ENCODE data around the gene SRMS. TPM values are rescaled to one million over a fixed set of nuclear protein-coding genes. Genes with fewer than 3 reads are reported as not detected.

Gene SRMS
- total RNA-seq, 1 experiment from 2014 or later = 3.2 TPM

DNA sequence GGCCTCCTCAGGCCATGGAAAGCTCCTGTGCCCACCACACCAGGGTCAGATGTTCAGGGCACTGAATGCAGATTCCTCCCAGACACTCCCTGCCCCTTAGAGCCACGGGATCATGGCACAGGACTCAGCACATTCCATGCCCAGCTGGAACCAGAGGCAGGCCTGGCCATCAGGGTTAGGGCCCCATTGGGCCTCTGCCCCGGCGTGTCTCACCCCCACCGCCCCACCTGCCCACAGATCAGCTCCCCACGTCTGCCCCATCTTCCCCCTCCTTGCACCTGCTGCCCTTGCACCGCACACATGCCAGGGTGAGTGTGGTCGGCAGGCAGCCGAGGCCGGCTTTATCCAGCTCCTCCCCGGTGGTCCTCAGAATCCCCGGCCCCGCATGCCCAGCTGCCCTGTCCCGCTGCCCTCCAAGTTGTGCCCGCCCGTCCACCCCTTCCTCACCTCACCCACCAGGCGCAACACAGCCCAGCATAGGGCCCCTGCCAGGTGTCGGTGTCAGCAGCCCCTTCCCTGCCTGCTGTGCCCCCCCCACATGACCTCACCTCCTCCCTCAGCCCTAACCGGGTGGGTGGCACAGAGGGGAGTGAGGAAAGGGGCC is 2.2 kb upstream of the SRMS start:
- no peaks in the 10 kb centered on the region for H3K36me3 ChIP-seq (ENCODE audit: control insufficient read depth in 1 of 2, insufficient read depth in 2 of 2, low read length in 2 of 2)
- POLR2A ChIA-PET = no interaction called here
- no peak for TF ChIP-seq SP1 (IDR thresholded peaks at IDR 0.05; ENCODE audit: low read depth)
- TF ChIP-seq RAD21 (IDR thresholded peaks at IDR 0.05; ENCODE audit: low read depth) = no peak
- TF ChIP-seq ZFX (IDR thresholded peaks at IDR 0.05) = no peak
- no peak for TF ChIP-seq SRF (IDR thresholded peaks at IDR 0.05; ENCODE audit: low read depth)
- TF ChIP-seq EGR1 (IDR thresholded peaks at IDR 0.05; ENCODE audit: low read depth) = no peak
- TF ChIP-seq POLR2AphosphoS5 (IDR thresholded peaks at IDR 0.05; ENCODE audit: low read depth, low read length) = no peak
- TF ChIP-seq, protein P1, sequence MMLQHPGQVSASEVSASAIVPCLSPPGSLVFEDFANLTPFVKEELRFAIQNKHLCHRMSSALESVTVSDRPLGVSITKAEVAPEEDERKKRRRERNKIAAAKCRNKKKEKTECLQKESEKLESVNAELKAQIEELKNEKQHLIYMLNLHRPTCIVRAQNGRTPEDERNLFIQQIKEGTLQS (IDR thresholded peaks at IDR 0.05) = no peak
- no peak for TF ChIP-seq CBX3 (IDR thresholded peaks at IDR 0.05; ENCODE audit: low read depth)
- no peak for TF ChIP-seq FOSL1 (IDR thresholded peaks at IDR 0.05; ENCODE audit: low read depth)
- TF ChIP-seq, protein P2, sequence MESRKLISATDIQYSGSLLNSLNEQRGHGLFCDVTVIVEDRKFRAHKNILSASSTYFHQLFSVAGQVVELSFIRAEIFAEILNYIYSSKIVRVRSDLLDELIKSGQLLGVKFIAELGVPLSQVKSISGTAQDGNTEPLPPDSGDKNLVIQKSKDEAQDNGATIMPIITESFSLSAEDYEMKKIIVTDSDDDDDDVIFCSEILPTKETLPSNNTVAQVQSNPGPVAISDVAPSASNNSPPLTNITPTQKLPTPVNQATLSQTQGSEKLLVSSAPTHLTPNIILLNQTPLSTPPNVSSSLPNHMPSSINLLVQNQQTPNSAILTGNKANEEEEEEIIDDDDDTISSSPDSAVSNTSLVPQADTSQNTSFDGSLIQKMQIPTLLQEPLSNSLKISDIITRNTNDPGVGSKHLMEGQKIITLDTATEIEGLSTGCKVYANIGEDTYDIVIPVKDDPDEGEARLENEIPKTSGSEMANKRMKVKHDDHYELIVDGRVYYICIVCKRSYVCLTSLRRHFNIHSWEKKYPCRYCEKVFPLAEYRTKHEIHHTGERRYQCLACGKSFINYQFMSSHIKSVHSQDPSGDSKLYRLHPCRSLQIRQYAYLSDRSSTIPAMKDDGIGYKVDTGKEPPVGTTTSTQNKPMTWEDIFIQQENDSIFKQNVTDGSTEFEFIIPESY (IDR thresholded peaks at IDR 0.05; ENCODE audit: extremely low read depth, insufficient replicate concordance, low read length) = no peak
- TF ChIP-seq, protein P3, sequence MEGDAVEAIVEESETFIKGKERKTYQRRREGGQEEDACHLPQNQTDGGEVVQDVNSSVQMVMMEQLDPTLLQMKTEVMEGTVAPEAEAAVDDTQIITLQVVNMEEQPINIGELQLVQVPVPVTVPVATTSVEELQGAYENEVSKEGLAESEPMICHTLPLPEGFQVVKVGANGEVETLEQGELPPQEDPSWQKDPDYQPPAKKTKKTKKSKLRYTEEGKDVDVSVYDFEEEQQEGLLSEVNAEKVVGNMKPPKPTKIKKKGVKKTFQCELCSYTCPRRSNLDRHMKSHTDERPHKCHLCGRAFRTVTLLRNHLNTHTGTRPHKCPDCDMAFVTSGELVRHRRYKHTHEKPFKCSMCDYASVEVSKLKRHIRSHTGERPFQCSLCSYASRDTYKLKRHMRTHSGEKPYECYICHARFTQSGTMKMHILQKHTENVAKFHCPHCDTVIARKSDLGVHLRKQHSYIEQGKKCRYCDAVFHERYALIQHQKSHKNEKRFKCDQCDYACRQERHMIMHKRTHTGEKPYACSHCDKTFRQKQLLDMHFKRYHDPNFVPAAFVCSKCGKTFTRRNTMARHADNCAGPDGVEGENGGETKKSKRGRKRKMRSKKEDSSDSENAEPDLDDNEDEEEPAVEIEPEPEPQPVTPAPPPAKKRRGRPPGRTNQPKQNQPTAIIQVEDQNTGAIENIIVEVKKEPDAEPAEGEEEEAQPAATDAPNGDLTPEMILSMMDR (IDR thresholded peaks at IDR 0.05 in 2 of 3, conservative IDR thresholded peaks at IDR 0.05 in 1 of 3; ENCODE audit: borderline replicate concordance in 1 of 3, insufficient read depth in 1 of 3, low read depth in 2 of 3, low read length in 2 of 3) = no peak
- TF ChIP-seq ZNF274 (IDR thresholded peaks at IDR 0.05; ENCODE audit: low read depth, low read length) = no peak
- TF ChIP-seq, protein P4, sequence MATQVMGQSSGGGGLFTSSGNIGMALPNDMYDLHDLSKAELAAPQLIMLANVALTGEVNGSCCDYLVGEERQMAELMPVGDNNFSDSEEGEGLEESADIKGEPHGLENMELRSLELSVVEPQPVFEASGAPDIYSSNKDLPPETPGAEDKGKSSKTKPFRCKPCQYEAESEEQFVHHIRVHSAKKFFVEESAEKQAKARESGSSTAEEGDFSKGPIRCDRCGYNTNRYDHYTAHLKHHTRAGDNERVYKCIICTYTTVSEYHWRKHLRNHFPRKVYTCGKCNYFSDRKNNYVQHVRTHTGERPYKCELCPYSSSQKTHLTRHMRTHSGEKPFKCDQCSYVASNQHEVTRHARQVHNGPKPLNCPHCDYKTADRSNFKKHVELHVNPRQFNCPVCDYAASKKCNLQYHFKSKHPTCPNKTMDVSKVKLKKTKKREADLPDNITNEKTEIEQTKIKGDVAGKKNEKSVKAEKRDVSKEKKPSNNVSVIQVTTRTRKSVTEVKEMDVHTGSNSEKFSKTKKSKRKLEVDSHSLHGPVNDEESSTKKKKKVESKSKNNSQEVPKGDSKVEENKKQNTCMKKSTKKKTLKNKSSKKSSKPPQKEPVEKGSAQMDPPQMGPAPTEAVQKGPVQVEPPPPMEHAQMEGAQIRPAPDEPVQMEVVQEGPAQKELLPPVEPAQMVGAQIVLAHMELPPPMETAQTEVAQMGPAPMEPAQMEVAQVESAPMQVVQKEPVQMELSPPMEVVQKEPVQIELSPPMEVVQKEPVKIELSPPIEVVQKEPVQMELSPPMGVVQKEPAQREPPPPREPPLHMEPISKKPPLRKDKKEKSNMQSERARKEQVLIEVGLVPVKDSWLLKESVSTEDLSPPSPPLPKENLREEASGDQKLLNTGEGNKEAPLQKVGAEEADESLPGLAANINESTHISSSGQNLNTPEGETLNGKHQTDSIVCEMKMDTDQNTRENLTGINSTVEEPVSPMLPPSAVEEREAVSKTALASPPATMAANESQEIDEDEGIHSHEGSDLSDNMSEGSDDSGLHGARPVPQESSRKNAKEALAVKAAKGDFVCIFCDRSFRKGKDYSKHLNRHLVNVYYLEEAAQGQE (IDR thresholded peaks at IDR 0.05; ENCODE audit: low read depth) = no peak
- H3K79me2 ChIP-seq (ENCODE audit: insufficient read depth, low read length) = no peaks in the 10 kb centered on the region
- H3K9ac ChIP-seq (ENCODE audit: low read length) = no peak overlapping the region
- ATAC-seq (no peak), DNase-seq (ENCODE audit: low read depth, low spot score) (no peak)
- no TSS peak for BruUV-seq (replicated peaks)
- RAD21 ChIA-PET (ENCODE audit: low non-redundant PET in 1 of 2, low total read pairs in 2 of 2, uncharacterized antibody in 2 of 2, unreplicated experiment in 2 of 2) = no interaction called here
- H3K9me2 ChIP-seq (ENCODE audit: insufficient read depth) = no peaks in the 10 kb centered on the region
- CTCF ChIA-PET = no interaction called here
- H3K4me3 ChIP-seq (replicated peaks in 1 of 2; ENCODE audit: low read depth in 1 of 2, low read length in 2 of 2) = no peak overlapping the region
- H2AFZ ChIP-seq (ENCODE audit: low read depth, low read length, poor library complexity, severe bottlenecking) = no peak overlapping the region
- H3K27ac ChIP-seq (ENCODE audit: low read depth, low read length) = no peak overlapping the region
- no peaks in the 10 kb centered on the region for H3K27me3 ChIP-seq (ENCODE audit: insufficient read depth, low read length)
- H3K9me3 ChIP-seq (ENCODE audit: control insufficient read depth in 1 of 2, insufficient read depth in 1 of 2, low read depth in 1 of 2, low read length in 2 of 2) = no peaks in the 10 kb centered on the region
- no peak overlapping the region for H3K4me2 ChIP-seq (ENCODE audit: low read length)
- intact Hi-C loops (cut with micrococcal nuclease) = no loop called here
- H4K20me1 ChIP-seq (ENCODE audit: insufficient read depth) = no peaks in the 10 kb centered on the region
- peaks cover 27 to 46% of the 10 kb centered on the region in 2 experiments for H3K4me1 ChIP-seq (ENCODE audit: control insufficient read depth in 1 of 2, insufficient read depth in 2 of 2, low read length in 2 of 2)
